Measurements from ENCODE around the gene SPEF2. TPM values are rescaled to one million over a fixed set of nuclear protein-coding genes. Genes with fewer than 3 reads are reported as not detected.

The SPEF2 gene
- total RNA-seq, 1 experiment from 2014 or later = 0.87 TPM

- no peaks in the 10 kb centered on the region for H3K36me3 ChIP-seq (ENCODE audit: control insufficient read depth, insufficient read depth, low read length)
- POLR2A ChIA-PET = no interaction called here
- no peaks in the 10 kb centered on the region for H3K9me3 ChIP-seq (ENCODE audit: control insufficient read depth, insufficient read depth, low read depth, low read length)
- no peak for DNase-seq (ENCODE audit: low read depth, low spot score)
- no peak for TF ChIP-seq POLR2AphosphoS5 (IDR thresholded peaks at IDR 0.05; ENCODE audit: low read depth, low read length)
- TF ChIP-seq SIN3A (IDR thresholded peaks at IDR 0.05; ENCODE audit: borderline replicate concordance, insufficient read depth, low read depth, low read length) = no peak
- TF ChIP-seq TCF7L2 (IDR thresholded peaks at IDR 0.05; ENCODE audit: low read depth, low read length) = no peak
- TF ChIP-seq CTCF (IDR thresholded peaks at IDR 0.05) = no peak
- TF ChIP-seq REST (IDR thresholded peaks at IDR 0.05; ENCODE audit: insufficient read depth in 1 of 2, low read depth in 2 of 2, low read length in 1 of 2) = no peak
- ATAC-seq = no peak
- CTCF ChIA-PET = no interaction called here
- H3K27ac ChIP-seq (ENCODE audit: low read length) = no peak overlapping the region
- no peaks in the 10 kb centered on the region for H3K27me3 ChIP-seq (ENCODE audit: control insufficient read depth, insufficient read depth, low read length)
- intact Hi-C loops (cut with micrococcal nuclease; ENCODE audit: unreplicated experiment) = no loop called here
- no peaks in the 10 kb centered on the region for H3K4me1 ChIP-seq (ENCODE audit: control insufficient read depth, insufficient read depth, low read length)
- in situ Hi-C loops (cut with HindIII; ENCODE audit: low pct_unique_long_range_greater_than_20kb, low sequenced_read_pairs) = no loop called here
- H3K4me3 ChIP-seq (ENCODE audit: low read depth in 2 of 2, low read length in 2 of 2) = no peak overlapping the region
- BruUV-seq (replicated peaks) = no TSS peak
Observed at GRCh38 chr5:35794684-35795375, 177.2 kb downstream of the SPEF2 start.

GRCh38 chr5:35799181-35799580 lies 181.5 kb downstream of the SPEF2 start:
- Histone ChIP-seq H3K27me3 (ENCODE audit: control insufficient read depth, insufficient read depth, low read length) (no peaks in the 10 kb centered on the region), H3K4me1 (ENCODE audit: control insufficient read depth, insufficient read depth, low read length) (no peaks in the 10 kb centered on the region), H3K4me3 (ENCODE audit: low read depth in 2 of 2, low read length in 2 of 2) (no peak overlapping the region), H3K36me3 (ENCODE audit: control insufficient read depth, insufficient read depth, low read length) (no peaks in the 10 kb centered on the region), H3K9me3 (ENCODE audit: control insufficient read depth, insufficient read depth, low read depth, low read length) (no peaks in the 10 kb centered on the region), H3K27ac (ENCODE audit: low read length) (no peak overlapping the region)
- in situ Hi-C loops (cut with HindIII; ENCODE audit: low pct_unique_long_range_greater_than_20kb, low sequenced_read_pairs) = no loop called here
- POLR2A ChIA-PET = no interaction called here
- no TSS peak for BruUV-seq (replicated peaks)
- no peak for TF ChIP-seq POLR2AphosphoS5 (IDR thresholded peaks at IDR 0.05; ENCODE audit: low read depth, low read length)
- TF ChIP-seq TCF7L2 (IDR thresholded peaks at IDR 0.05; ENCODE audit: low read depth, low read length) = no peak
- TF ChIP-seq SIN3A (IDR thresholded peaks at IDR 0.05; ENCODE audit: borderline replicate concordance, insufficient read depth, low read depth, low read length) = no peak
- no peak for TF ChIP-seq REST (IDR thresholded peaks at IDR 0.05; ENCODE audit: insufficient read depth in 1 of 2, low read depth in 2 of 2, low read length in 1 of 2)
- no peak for TF ChIP-seq CTCF (IDR thresholded peaks at IDR 0.05)
- DNase-seq (ENCODE audit: low read depth, low spot score) = no peak
- CTCF ChIA-PET = no interaction called here
- ATAC-seq = no peak
- intact Hi-C loops (cut with micrococcal nuclease; ENCODE audit: unreplicated experiment) = no loop called here
